HG03521 (cell line): ENCODE measurements around the gene C6orf141.
A peak's percentile ranks its signal among the peaks of the same experiment; 100 is the strongest.

Experiments
- ATAC-seq: cut with Tn5 transposase; IDR thresholded peaks from one replicate; pipeline ENCODE4 v1.9.1; 2021; ENCODE audit warnings: mild to moderate bottlenecking, moderate library complexity; ENCODE audit not compliant: unreplicated experiment

Gene C6orf141

GRCh38 chr6:49539102-49539501 is 11.4 kb upstream of the C6orf141 start:
- ATAC-seq: no peak

- ATAC-seq: no peak
These were observed 9.9 kb upstream of the C6orf141 start for GRCh38 chr6:49540614-49541013.

- ATAC-seq: no peak
These were observed 9.2 kb upstream of the C6orf141 start for GRCh38 chr6:49541210-49541724.

GRCh38 chr6:49541936-49542335 is 8.5 kb upstream of the C6orf141 start:
- no peak for ATAC-seq

GRCh38 chr6:49543087-49543858 is 7.2 kb upstream of the C6orf141 start:
- no peak for ATAC-seq

GRCh38 chr6:49546331-49546730 is 4.1 kb upstream of the C6orf141 start:
- no peak for ATAC-seq

- ATAC-seq: no peak
These were observed 1.7 kb upstream of the C6orf141 start for GRCh38 chr6:49548613-49549304.

GRCh38 chr6:49549691-49550491 is 577 bp upstream of the C6orf141 start:
- peak; percentile 4 for ATAC-seq

GRCh38 chr6:49551078-49551865 is 804 bp downstream of the C6orf141 start:
- peak; percentile 32 for ATAC-seq

GRCh38 chr6:49551866-49552129 is 1.3 kb downstream of the C6orf141 start:
- no peak for ATAC-seq

GRCh38 chr6:49552596-49552995 is 2.1 kb downstream of the C6orf141 start:
- no peak for ATAC-seq

GRCh38 chr6:49553384-49553783 is 2.9 kb downstream of the C6orf141 start:
- no peak for ATAC-seq

- ATAC-seq: no peak
These were observed 5.5 kb downstream of the C6orf141 start for GRCh38 chr6:49555951-49556350.

- ATAC-seq: no peak
These were observed 6.0 kb downstream of the C6orf141 start for GRCh38 chr6:49556429-49556837.

- no peak for ATAC-seq
These were observed 6.7 kb downstream of the C6orf141 start for GRCh38 chr6:49557177-49557576.

GRCh38 chr6:49558238-49558637 is 7.8 kb downstream of the C6orf141 start:
- no peak for ATAC-seq

GRCh38 chr6:49563006-49563886 is 12.8 kb downstream of the C6orf141 start:
- ATAC-seq: no peak

- ATAC-seq: no peak
These were observed 14.1 kb downstream of the C6orf141 start for GRCh38 chr6:49564552-49564951.

- ATAC-seq: no peak
These were observed 14.8 kb downstream of the C6orf141 start for GRCh38 chr6:49565261-49565660.

- no peak for ATAC-seq
These were observed 15.4 kb downstream of the C6orf141 start for GRCh38 chr6:49565855-49566254.
